HG02763 (cell line): Measurements from ENCODE around the gene ZNF207.
"Not testable (repeated sequence)": the region's sequence is repeated elsewhere in the genome, so short reads cannot be mapped to it uniquely, and the experiment has no call there.

Experiments
- ATAC-seq: cut with Tn5 transposase; IDR thresholded peaks from one replicate; pipeline ENCODE4 v1.9.1; 2021; ENCODE audit warnings: mild to moderate bottlenecking, moderate library complexity; ENCODE audit not compliant: unreplicated experiment

Gene ZNF207

DNA sequence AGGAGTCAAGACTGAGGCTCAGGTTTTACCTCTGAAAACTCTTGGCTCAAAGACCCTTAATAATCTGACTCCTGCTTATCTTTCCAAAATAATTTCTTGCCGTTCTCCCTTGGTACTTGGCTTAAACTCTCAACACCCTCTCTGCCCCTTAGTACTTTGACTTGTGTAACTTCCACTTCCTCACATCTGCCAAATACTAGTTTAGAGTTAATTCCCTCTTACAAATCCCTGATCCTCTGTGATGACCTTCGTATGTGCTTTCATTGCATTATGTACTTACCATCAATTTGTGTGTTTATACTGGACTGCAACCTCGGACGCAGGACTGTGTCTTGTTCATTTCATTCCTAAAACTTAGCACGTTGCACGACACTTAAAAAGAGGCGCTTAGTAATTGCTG is 35.2 kb downstream of the ZNF207 start:
- ATAC-seq, result no peak

DNA sequence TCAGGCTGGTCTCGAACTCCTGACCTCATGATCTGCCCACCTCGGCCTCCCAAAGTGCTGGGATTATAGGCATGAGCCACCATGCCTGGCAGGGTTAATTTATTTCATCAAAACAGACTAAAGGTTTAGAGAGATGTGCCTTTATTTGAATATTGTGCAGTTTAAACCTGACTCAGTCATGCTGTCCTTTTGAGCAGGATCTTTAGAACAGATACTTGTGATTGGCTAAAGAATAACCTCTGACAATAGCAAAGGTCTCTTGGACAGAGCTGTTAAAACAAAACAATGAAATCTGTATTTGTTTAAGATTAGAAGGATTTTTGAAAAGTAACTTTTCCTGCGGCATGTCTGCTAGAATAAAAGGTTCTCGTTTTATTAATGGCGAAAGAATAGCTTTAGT is 36.0 kb downstream of the ZNF207 start:
- ATAC-seq, result no peak

- no peak for ATAC-seq
These were observed 36.9 kb downstream of the ZNF207 start for GRCh38 chr17:32386844-32387243.

GRCh38 chr17:32388128-32388527 is 38.2 kb downstream of the ZNF207 start:
- not testable (repeated sequence) for ATAC-seq

GRCh38 chr17:32388613-32389459 is 38.9 kb downstream of the ZNF207 start:
- no peak for ATAC-seq

DNA sequence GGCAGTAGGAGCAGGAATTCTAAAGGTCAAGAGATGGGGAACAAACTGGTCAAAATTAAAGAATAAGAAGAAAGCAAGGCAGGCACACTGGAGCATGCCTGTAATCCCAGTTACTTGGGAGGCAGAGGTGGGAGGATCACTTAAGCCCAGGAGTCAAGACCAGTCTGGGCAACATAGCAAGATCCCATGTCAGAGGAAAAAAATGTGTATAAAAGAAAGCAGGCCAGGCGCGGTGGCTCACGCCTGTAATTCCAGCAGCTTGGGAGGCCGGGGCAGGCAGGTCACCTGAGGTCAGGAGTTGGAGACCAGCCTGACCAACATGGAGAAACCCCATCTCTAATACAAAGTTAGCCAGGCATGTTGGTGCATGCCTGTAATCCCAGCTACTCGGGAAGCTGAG is 43.9 kb downstream of the ZNF207 start:
- ATAC-seq, result no peak

GRCh38 chr17:32396343-32396742 is 46.4 kb downstream of the ZNF207 start:
- no peak for ATAC-seq

GRCh38 chr17:32398946-32399345 is 49.0 kb downstream of the ZNF207 start:
- no peak for ATAC-seq

GRCh38 chr17:32410085-32410484 is 60.1 kb downstream of the ZNF207 start:
- not testable (repeated sequence) for ATAC-seq

- ATAC-seq, result no peak
These were observed 76.9 kb downstream of the ZNF207 start for GRCh38 chr17:32426894-32427293.

DNA sequence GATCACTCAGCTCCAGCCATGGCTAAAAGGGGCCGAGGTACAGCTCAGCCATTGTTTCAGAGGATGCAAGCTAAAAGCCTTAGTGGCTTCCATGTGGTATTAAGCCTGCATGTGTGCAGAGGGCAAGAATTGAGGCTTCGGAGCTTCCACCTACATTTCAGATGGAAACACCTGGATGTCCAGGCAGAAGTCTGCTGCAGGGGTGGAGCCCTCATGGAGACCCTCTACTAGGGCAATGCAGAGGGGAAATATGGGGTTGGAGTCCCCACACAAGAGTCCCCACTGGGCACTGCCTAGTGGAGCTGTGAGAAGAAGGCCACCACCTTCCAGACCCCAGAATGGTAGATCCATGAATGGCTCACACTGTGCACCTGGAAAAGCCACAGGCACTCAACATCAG is 79.6 kb downstream of the ZNF207 start:
- no peak for ATAC-seq
